ENCODE measurements around the gene MPV17L. TPM values are rescaled to one million over a fixed set of nuclear protein-coding genes. Genes with fewer than 3 reads are reported as not detected.

MPV17L gene
- total RNA-seq, 3 donors from 2014 or later = 12.1 to 41.4 (median 19.5) TPM

DNA sequence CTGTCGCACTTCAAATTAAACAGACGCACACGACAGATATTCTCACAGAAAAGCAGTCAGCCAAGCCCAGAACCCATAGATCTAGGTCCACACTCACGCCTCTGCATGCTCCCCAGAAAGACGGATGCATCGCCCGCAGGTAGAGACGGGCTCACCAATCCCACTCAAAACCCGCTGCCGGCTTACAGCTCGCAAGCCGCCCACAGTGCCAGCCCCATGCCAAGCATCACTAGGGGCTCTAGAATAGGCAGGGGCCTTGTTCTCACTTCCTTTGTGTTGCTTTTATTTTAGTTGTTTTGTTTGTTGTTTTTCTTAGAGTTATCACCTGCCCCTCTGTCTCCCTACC lies 38.5 kb downstream of the MPV17L start:
- intact Hi-C loops (cut with DNase I; ENCODE audit: low total_unique reads) = no loop called here
- H3K4me3 ChIP-seq = peak overlapping the region; percentile 77 to 92 (median 90)
- no peak for DNase-seq (ENCODE audit: low spot score in 2 of 2)
- no peaks in the 10 kb centered on the region for H3K9me3 ChIP-seq
- no peak overlapping the region for H3K27ac ChIP-seq
- TF ChIP-seq POLR2A (IDR thresholded peaks at IDR 0.05) = no peak
- no peak for TF ChIP-seq POLR2AphosphoS5 (IDR thresholded peaks at IDR 0.05)
- TF ChIP-seq, protein P1, sequence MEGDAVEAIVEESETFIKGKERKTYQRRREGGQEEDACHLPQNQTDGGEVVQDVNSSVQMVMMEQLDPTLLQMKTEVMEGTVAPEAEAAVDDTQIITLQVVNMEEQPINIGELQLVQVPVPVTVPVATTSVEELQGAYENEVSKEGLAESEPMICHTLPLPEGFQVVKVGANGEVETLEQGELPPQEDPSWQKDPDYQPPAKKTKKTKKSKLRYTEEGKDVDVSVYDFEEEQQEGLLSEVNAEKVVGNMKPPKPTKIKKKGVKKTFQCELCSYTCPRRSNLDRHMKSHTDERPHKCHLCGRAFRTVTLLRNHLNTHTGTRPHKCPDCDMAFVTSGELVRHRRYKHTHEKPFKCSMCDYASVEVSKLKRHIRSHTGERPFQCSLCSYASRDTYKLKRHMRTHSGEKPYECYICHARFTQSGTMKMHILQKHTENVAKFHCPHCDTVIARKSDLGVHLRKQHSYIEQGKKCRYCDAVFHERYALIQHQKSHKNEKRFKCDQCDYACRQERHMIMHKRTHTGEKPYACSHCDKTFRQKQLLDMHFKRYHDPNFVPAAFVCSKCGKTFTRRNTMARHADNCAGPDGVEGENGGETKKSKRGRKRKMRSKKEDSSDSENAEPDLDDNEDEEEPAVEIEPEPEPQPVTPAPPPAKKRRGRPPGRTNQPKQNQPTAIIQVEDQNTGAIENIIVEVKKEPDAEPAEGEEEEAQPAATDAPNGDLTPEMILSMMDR (IDR thresholded peaks at IDR 0.05) = no peak
- H3K4me1 ChIP-seq = no peaks in the 10 kb centered on the region
- H3K36me3 ChIP-seq = no peaks in the 10 kb centered on the region
- H3K27me3 ChIP-seq = no peaks in the 10 kb centered on the region

DNA sequence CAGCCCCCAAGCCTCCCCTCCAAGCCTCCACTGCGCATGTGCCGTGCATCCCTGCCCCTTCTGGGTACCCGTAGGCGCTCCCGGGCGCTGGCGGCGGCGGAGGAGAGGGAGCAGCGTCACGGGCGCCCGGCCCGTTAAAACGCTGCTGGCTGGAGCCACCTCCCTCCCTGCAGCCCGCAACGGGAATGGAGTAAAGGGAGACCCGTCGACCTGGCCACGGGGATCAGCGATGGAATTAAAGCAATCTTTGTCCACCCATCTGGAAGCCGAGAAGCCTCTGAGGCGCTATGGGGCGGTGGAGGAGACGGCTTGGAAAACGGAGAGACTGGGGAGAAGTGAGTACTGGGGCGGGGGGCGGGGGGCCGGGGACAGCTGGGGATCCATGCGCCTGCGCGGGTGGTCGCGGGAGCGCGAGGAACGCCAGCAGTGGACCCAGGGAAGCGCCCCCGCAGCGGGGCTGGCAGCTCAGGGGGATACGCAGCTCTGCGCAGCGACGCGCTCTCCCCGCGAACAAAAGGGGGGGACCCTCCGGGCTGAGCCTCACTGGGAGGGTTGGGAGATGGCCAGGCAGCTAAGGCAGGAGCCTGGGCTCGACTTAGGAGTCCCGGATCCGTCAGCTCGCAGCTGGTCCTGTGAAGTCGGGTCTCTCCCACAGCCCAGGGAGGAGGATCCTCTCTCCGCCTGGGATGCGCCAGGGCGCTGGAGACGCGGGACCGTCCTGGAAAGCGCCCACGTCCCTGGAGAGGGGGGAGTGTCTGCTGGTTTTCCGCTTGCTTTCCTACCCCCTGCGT lies 39.1 kb downstream of the MPV17L start, which contains the start of gene BMERB1:
Gene BMERB1, plus strand, starts transcription at position 164 of the 791 bp plus-strand sequence. Its CDS starts 66 bp downstream, at position 230.
- intact Hi-C loops (cut with DNase I; ENCODE audit: low total_unique reads) = no loop called here
- Histone ChIP-seq H3K9me3 (no peaks in the 10 kb centered on the region), H3K4me3 (peak within 1 kb of the TSS; percentile 77 to 92 (median 90)), H3K4me1 (no peaks in the 10 kb centered on the region), H3K27me3 (no peaks in the 10 kb centered on the region), H3K27ac (peak within 1 kb of the TSS; percentile 21 to 64), H3K36me3 (no peaks in the 10 kb centered on the region)
- TF ChIP-seq, protein P1 (IDR thresholded peaks at IDR 0.05) = no peak
- TF ChIP-seq POLR2AphosphoS5 (IDR thresholded peaks at IDR 0.05) = peak in 2 of 3 donors; percentile 27 to 40
- peak; percentile 23 to 63 for DNase-seq (ENCODE audit: low spot score in 2 of 2)

DNA sequence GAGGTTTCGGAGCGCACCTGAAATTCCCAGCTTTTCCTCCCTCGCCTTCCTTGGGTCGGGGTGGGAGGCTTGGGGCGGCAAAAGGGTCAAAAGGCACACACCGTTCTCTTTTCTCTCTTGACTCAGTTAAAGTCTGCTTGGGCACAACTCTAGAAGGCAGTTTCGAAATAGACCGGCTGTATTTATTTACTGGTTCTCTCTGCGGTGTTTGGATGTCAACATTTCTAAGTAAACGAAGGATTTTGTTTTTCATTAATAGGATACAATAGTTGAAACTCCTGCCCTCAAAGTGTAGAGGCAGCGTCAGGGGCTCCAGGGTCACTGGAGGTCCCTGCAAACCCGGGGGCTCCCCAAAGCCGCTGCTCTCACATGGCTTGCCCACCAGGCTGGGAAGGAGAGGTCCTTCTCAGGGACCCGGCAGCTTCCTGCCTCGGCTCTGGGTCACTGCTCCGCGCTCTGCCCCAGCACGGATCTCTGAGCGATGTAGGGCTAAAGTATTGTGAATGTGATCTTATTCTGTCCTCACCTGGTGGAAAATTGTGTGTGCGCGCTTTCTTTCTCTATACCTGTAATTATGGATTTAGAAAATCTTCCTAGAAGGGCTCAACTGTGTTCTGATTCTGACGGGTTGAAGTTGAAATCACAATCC lies 39.8 kb downstream of the MPV17L start:
- H3K4me1 ChIP-seq = no peaks in the 10 kb centered on the region
- DNase-seq (ENCODE audit: low spot score in 2 of 2) = no peak
- intact Hi-C loops (cut with DNase I; ENCODE audit: low total_unique reads) = no loop called here
- TF ChIP-seq, protein P1 (IDR thresholded peaks at IDR 0.05) = no peak
- TF ChIP-seq POLR2AphosphoS5 (IDR thresholded peaks at IDR 0.05) = no peak
- TF ChIP-seq POLR2A (IDR thresholded peaks at IDR 0.05) = no peak
- H3K27ac ChIP-seq = peak overlapping the region; percentile 21 to 64
- peak overlapping the region; percentile 77 to 92 (median 90) for H3K4me3 ChIP-seq
- no peaks in the 10 kb centered on the region for H3K27me3 ChIP-seq
- no peaks in the 10 kb centered on the region for H3K9me3 ChIP-seq
- H3K36me3 ChIP-seq = no peaks in the 10 kb centered on the region

DNA sequence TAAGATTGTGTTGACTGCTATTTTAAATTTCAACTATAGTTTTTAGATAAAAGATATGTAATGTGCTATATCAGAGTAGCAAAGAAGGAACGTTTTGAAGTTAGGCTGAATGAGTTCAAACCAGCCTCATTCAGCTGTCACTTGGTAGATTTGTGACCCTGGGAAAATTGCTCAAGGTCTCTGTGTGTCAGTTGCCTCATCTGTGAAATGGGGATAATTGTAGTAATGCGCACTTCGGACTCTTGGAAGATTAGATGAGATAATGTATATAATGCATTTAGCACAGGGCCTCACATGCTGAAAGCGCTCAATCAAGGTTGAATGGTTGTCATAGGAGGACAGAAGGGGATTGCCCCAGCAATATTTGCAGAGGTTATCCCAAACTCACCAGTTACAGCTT lies 43.5 kb downstream of the MPV17L start:
- Histone ChIP-seq H3K9me3 (no peaks in the 10 kb centered on the region), H3K4me3 (no peak overlapping the region), H3K4me1 (no peaks in the 10 kb centered on the region), H3K36me3 (no peaks in the 10 kb centered on the region), H3K27me3 (no peaks in the 10 kb centered on the region), H3K27ac (no peak overlapping the region)
- TF ChIP-seq, protein P1 (IDR thresholded peaks at IDR 0.05) = no peak
- TF ChIP-seq POLR2AphosphoS5 (IDR thresholded peaks at IDR 0.05) (no peak), POLR2A (IDR thresholded peaks at IDR 0.05) (no peak)
- DNase-seq (ENCODE audit: low spot score in 2 of 2) = no peak
- intact Hi-C loops (cut with DNase I; ENCODE audit: low total_unique reads) = no loop called here

DNA sequence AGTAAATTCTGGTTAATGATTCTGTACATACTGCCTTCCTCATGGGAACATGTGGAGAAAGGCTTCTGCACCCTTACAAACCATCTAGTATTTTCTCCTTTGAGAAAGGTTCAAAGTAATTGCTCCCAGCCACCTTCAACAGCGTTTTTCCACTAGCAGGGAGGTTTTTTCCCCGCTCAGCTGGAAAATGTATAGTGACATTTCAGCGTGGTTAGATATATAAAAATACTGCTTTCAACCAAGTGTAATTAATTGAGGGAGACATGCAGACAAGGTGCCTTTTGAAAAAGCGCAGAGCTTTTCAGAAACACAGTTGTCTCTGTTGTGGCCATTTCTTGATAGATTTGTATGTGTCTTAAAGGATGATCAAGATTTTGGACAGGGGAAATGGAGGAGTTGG lies 44.0 kb downstream of the MPV17L start:
- H3K4me1 ChIP-seq = no peaks in the 10 kb centered on the region
- intact Hi-C loops (cut with DNase I; ENCODE audit: low total_unique reads) = no loop called here
- no peaks in the 10 kb centered on the region for H3K9me3 ChIP-seq
- H3K36me3 ChIP-seq = no peaks in the 10 kb centered on the region
- no peaks in the 10 kb centered on the region for H3K27me3 ChIP-seq
- no peak for DNase-seq (ENCODE audit: low spot score in 2 of 2)
- H3K27ac ChIP-seq = peak overlapping the region in 1 of 2 donors; percentile 53
- H3K4me3 ChIP-seq = no peak overlapping the region
- TF ChIP-seq, protein P1 (IDR thresholded peaks at IDR 0.05) = no peak
- TF ChIP-seq POLR2AphosphoS5 (IDR thresholded peaks at IDR 0.05) = no peak
- no peak for TF ChIP-seq POLR2A (IDR thresholded peaks at IDR 0.05)
